Uterus (tissue), 4 donors: ENCODE measurements around the gene GTSE1. TPM values are rescaled to one million over a fixed set of nuclear protein-coding genes. Genes with fewer than 3 reads are reported as not detected.

Source experiments
- DNase-seq, 2 donors: peaks; one replicate each; pipeline ENCODE4 v3.0.0-alpha.2; 2019 to 2020
- H3K27ac ChIP-seq, 2 donors: fragments of 200-600 bp; sonication (generic); 1 replicate in 1 of 2; 2 replicates in 1 of 2; pipeline ENCODE4 v1.5.1; 2016 to 2018
- H3K27me3 ChIP-seq, 2 donors: fragments of 200-600 bp; sonication (generic); one replicate each; pipeline ENCODE4 v1.5.1; 2018 to 2019; ENCODE audit warnings: control low read depth in 1 of 2
- H3K36me3 ChIP-seq, 2 donors: fragments of 200-600 bp; sonication (generic); one replicate each; pipeline ENCODE4 v1.5.1; 2019; ENCODE audit warnings: control low read depth in 1 of 2
- H3K4me1 ChIP-seq, 2 donors: fragments of 200-600 bp; sonication (generic); one replicate each; pipeline ENCODE4 v1.5.1; 2018 to 2019; ENCODE audit warnings: control low read depth in 1 of 2
- H3K4me3 ChIP-seq, 2 donors: fragments of 200-600 bp; sonication (generic); 1 replicate in 1 of 2; 2 replicates in 1 of 2; pipeline ENCODE4 v1.5.1; 2018 to 2019; ENCODE audit warnings: mild to moderate bottlenecking in 1 of 2
- H3K9me3 ChIP-seq, 2 donors: fragments of 200-600 bp; sonication (generic); one replicate each; pipeline ENCODE4 v1.5.1; 2019; ENCODE audit warnings: control low read depth in 1 of 2
- POLR2A ChIP-seq, 2 donors: fragments of 450-650 bp; IDR thresholded peaks; one replicate each; pipeline ENCODE4 v1.6.1; 2016; ENCODE audit warnings: antibody characterized with exemption in 2 of 2, mild to moderate bottlenecking in 1 of 2, moderate library complexity in 1 of 2
- intact Hi-C: fragments of 100-400 bp; cut with DNase I; formaldehyde crosslinking; loops from one replicate; pipeline ENCODE4 v1.15.1; 2023; ENCODE audit warnings: low total_unique reads
- total RNA-seq, 4 donors: library from RNA; depleted of rRNA in 3 of 4; stranded (reverse); fragments of >200 nt in 3 of 4; gene quantifications; one replicate each; pipeline versions ENCODE4 v1.1.0 to v1.2.4, GENCODE V29; 2014 to 2023
- TF ChIP-seq, protein P1 (sequence below), 4 experiments: fragments of 200-600 bp in 2 of 4; fragments of 450-650 bp in 2 of 4; sonication (generic) in 2 of 4; IDR thresholded peaks; one replicate each; pipeline ENCODE4 v1.5.1; 2016 to 2019; ENCODE audit warnings: antibody characterized with exemption in 4 of 4, mild to moderate bottlenecking in 2 of 4, moderate library complexity in 1 of 4
- donor health status: DM: yes; HTN: yes; CAD: no.

GTSE1 gene
- total RNA-seq, 4 donors from 2014 or later, result 0.21 to 6.9 TPM; not detected in 2

DNA sequence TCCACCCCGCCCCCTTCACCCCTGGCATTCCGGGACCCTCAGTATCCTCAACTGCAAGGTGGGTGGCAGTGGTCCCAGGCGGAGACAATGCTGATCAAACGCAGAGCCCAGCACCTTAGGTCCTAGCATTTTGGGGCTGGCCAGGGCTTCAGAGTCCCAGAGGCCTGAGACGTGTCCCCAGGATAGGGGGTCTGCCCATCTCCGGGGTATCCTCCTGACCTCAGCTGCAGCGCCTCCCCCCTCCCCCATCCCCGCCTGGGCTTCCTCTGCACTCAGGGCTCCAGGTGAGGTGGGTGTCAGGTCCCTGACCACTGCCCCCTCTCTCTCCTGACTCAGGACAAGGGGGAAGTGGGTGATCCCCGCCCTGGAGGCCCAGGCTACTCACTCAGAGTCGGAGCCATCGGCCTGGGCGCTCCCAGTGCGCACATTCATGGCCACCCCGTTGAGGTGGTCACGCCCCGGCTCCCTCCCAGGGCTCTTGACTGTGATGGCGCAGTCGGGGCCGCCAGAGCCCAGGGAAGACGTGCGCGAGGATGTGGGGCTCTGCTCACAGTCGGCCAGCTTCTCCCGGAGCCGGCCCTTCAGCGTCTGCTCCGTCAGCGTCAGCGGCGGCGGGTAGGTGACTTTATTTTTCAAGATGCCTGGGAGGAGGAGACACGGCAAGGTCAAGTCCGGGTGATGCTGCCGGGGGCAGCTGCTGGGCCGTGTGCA is 67.1 kb downstream of the GTSE1 start:
- H3K27me3 ChIP-seq, result no peaks in the 10 kb centered on the region
- H3K27ac ChIP-seq, result no peak overlapping the region
- no peaks in the 10 kb centered on the region for H3K9me3 ChIP-seq
- no peak for DNase-seq
- no peaks in the 10 kb centered on the region for H3K36me3 ChIP-seq
- TF ChIP-seq POLR2A (IDR thresholded peaks at IDR 0.05), result no peak
- TF ChIP-seq, protein P1, sequence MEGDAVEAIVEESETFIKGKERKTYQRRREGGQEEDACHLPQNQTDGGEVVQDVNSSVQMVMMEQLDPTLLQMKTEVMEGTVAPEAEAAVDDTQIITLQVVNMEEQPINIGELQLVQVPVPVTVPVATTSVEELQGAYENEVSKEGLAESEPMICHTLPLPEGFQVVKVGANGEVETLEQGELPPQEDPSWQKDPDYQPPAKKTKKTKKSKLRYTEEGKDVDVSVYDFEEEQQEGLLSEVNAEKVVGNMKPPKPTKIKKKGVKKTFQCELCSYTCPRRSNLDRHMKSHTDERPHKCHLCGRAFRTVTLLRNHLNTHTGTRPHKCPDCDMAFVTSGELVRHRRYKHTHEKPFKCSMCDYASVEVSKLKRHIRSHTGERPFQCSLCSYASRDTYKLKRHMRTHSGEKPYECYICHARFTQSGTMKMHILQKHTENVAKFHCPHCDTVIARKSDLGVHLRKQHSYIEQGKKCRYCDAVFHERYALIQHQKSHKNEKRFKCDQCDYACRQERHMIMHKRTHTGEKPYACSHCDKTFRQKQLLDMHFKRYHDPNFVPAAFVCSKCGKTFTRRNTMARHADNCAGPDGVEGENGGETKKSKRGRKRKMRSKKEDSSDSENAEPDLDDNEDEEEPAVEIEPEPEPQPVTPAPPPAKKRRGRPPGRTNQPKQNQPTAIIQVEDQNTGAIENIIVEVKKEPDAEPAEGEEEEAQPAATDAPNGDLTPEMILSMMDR (IDR thresholded peaks at IDR 0.05), result no peak
- H3K4me3 ChIP-seq, result no peak overlapping the region
- intact Hi-C loops, result loop anchor here (10.0 kb wide), 1 partner anchor 181 kb away; no protein-coding TSS in a partner anchor
- H3K4me1 ChIP-seq, result no peaks in the 10 kb centered on the region

DNA sequence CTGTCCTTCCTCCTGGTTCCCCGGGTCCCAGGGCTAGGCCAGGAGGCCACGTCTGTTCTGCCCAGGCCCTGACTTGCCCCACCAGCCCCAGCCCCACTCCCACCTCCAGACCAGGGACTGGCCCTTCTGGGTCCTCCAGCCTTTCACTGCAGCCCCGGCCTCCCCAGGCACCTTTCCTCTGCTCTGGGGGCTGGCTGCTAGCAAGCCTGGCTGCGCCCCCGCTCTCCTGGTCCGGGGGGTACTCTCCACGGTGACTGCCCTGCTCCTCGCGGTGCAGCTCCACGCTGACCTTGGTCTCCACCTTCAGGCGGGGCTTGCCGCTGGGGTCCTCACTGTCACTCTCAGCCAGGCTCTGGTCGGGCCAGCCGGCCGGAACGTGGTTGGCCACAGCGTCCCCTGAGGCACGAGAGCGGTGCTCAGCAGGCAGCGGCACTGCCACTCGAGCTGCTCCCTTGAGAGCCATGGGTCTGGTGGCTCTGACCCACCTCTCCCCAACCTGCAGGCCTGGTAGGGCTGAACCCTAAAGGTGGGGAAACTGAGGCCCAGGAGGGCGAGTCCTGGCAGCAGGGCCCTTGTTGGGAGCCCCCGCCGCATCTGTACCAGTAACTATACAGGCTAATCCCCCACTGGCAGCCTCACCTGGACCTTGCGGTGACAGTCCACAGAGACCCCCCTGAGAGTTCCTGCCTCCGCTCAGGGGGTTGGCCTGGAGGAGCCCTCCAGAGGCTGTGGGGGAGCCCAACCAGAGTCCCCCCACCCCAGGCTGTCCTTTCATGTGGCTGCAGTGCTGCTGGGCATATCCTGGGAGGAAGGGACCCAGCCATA is 67.9 kb downstream of the GTSE1 start:
- Histone ChIP-seq H3K36me3 (no peaks in the 10 kb centered on the region), H3K27me3 (no peaks in the 10 kb centered on the region), H3K4me3 (no peak overlapping the region), H3K4me1 (no peaks in the 10 kb centered on the region), H3K9me3 (no peaks in the 10 kb centered on the region), H3K27ac (no peak overlapping the region)
- intact Hi-C loops, result loop anchor here (10.0 kb wide), 1 partner anchor 180 kb away; no protein-coding TSS in a partner anchor
- no peak for DNase-seq
- TF ChIP-seq, protein P1 (IDR thresholded peaks at IDR 0.05), result no peak
- TF ChIP-seq POLR2A (IDR thresholded peaks at IDR 0.05), result no peak

DNA sequence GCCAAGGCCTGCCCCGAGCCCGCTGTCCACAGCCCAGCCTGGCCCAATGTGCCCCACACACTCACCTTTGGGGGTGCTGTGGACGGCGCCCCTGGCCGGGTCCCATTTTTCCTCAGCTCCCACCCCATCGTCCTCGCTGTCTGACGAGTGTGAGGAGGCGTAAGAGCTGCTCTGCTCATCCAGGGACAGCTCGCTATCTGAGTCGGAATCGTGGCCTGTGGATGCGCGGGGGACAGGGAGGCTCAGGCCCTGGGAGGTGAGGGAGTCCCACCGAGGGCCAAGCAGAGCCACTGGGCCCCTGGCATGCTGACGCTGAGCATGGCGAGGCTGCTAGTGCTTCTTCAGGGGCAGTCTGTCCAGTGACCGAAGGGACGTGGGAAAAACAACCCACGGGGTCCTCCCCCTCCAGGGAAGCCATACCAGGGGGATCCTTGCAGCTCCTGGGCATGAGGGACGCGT is 68.5 kb downstream of the GTSE1 start:
- no peaks in the 10 kb centered on the region for H3K27me3 ChIP-seq
- H3K27ac ChIP-seq, result no peak overlapping the region
- no peaks in the 10 kb centered on the region for H3K4me1 ChIP-seq
- H3K9me3 ChIP-seq, result no peaks in the 10 kb centered on the region
- H3K36me3 ChIP-seq, result no peaks in the 10 kb centered on the region
- intact Hi-C loops, result loop anchor here (10.0 kb wide), 1 partner anchor 180 kb away; no protein-coding TSS in a partner anchor
- no peak overlapping the region for H3K4me3 ChIP-seq
- DNase-seq, result no peak
- no peak for TF ChIP-seq POLR2A (IDR thresholded peaks at IDR 0.05)
- TF ChIP-seq, protein P1 (IDR thresholded peaks at IDR 0.05), result no peak

DNA sequence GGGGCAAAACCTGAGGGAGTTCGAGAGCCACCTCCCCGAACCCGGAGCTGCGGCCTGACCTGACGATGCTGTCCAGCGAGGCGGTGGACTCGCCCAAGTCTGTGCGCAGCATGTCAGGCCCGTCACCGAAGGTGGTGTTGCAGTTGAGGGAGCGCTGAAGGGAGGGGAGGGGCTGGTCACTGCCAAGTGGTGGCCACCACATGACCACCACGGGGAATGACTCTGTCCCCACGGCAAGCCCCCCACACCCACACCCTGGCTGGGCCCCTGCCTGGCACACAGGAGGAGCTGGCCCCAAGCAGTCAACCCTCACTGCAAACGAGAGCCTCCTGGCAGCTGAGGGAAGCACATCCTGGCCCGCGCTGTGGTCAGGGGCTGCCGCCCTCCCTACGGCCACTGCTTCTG is 69.7 kb downstream of the GTSE1 start:
- H3K4me3 ChIP-seq, result no peak overlapping the region
- H3K9me3 ChIP-seq, result no peaks in the 10 kb centered on the region
- TF ChIP-seq, protein P1 (IDR thresholded peaks at IDR 0.05), result no peak
- no peak for TF ChIP-seq POLR2A (IDR thresholded peaks at IDR 0.05)
- DNase-seq, result no peak
- no peaks in the 10 kb centered on the region for H3K36me3 ChIP-seq
- intact Hi-C loops, result loop anchor here (10.0 kb wide), 1 partner anchor 178 kb away; no protein-coding TSS in a partner anchor
- H3K27ac ChIP-seq, result no peak overlapping the region
- H3K27me3 ChIP-seq, result no peaks in the 10 kb centered on the region
- no peaks in the 10 kb centered on the region for H3K4me1 ChIP-seq
